GM12801 (cell line): ENCODE measurements around the gene SOX9.

ENCODE experiments used
- TF ChIP-seq, protein P1 (sequence below): IDR thresholded peaks from one replicate; pipeline ENCODE4 v1.5.1; 2011; ENCODE audit warnings: control low read depth; ENCODE audit not compliant: insufficient read length; ENCODE audit errors: extremely low read depth

The SOX9 gene

DNA sequence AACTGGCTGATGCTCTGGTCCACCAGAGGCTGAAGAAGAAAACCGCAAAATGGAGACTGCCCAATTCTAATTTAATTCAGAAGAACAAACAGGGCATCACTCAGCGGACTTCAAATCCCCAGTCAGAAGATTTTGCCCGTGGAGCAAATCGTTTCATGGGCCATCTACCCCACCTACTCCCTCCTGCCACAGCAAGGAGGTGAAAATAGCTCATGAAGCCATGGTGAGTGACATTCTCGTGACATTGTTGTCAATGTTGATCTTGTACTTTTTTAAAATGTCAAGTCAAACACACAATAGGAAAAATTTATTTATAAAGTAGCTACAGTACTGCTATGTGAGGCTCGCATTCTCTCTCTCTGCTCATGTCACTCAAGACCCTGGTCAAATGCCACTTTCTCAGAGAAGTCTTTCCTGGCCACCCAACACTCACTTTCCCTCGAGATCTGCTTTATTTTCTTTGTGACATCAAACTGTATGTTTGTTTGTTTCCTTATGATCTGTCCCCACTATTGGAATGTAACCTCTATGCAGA, 31.3 kb upstream of the SOX9 start:
- TF ChIP-seq, protein P1, sequence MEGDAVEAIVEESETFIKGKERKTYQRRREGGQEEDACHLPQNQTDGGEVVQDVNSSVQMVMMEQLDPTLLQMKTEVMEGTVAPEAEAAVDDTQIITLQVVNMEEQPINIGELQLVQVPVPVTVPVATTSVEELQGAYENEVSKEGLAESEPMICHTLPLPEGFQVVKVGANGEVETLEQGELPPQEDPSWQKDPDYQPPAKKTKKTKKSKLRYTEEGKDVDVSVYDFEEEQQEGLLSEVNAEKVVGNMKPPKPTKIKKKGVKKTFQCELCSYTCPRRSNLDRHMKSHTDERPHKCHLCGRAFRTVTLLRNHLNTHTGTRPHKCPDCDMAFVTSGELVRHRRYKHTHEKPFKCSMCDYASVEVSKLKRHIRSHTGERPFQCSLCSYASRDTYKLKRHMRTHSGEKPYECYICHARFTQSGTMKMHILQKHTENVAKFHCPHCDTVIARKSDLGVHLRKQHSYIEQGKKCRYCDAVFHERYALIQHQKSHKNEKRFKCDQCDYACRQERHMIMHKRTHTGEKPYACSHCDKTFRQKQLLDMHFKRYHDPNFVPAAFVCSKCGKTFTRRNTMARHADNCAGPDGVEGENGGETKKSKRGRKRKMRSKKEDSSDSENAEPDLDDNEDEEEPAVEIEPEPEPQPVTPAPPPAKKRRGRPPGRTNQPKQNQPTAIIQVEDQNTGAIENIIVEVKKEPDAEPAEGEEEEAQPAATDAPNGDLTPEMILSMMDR: no peak

DNA sequence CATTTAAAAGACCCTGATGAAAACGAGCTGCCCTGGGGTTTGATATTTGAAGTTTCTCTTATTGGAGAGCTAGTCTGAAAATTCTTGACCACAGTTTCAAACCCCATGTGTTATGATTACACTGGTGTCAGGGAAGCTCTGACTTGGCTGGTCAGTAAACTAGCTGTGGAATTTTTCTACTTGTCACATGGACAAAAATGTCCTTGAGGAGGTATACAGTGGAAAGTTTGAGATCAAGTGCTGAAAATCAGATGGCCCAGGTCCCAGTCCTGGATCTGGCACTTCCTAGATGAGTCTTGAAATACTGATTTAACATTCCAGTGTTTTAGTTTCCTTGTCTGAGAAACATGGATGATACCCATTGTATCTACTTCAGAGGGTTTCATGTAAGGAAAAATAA, 30.7 kb upstream of the SOX9 start:
- TF ChIP-seq, protein P1: no peak

- TF ChIP-seq, protein P1: no peak
Observed at GRCh38 chr17:72092710-72093322, 28.0 kb upstream of the SOX9 start.

DNA sequence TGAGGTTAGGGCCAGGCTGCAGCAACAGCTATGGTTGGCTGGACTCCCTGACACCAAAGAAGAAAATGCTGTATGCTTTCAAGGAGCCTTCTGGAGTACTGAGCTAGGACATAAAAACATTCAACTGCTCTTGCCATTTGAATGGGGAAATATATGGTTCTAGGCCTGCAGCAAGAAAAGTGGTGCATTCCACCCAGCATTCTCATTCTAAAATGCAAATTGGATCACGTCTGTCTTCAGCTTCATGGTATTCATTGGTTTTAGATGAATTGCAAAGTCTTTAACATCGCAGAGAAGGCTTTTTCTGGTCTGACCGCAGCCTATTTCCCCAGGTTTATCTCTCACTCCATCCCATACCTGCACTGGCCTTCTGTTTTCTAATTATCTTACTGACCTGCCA, 27.1 kb upstream of the SOX9 start:
- TF ChIP-seq, protein P1: no peak

- TF ChIP-seq, protein P1: no peak
Observed at GRCh38 chr17:72095316-72095715, 25.5 kb upstream of the SOX9 start.

GRCh38 chr17:72097144-72097543, 23.7 kb upstream of the SOX9 start:
- TF ChIP-seq, protein P1: no peak

DNA sequence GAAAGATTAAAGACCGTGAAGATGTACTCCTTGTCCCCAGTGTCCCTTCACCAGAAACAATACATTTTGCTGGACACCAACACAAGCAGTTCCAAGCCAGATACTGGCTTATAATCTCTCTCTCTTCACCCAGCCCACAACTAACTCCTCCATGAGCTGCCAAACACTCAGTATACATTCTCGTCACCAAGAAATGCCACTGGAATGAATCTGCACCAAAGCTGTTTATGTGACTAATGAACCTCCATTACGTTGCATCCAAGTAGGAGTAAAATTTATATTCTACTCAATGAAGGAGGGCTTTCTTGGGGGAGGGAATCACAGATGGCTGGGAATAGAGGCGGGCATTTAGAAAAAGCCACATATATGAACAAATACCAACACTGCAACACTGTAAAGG, 20.9 kb upstream of the SOX9 start:
- TF ChIP-seq, protein P1: no peak
